Left lung (tissue), 10 donors: Measurements from ENCODE around the gene PTPRN2. TPM values are rescaled to one million over a fixed set of nuclear protein-coding genes. Genes with fewer than 3 reads are reported as not detected.

Experiments
- ATAC-seq: fragments of 200-7000 bp; cut with Tn5 transposase; one replicate; pipeline ENCODE4 v1.9.1; 2020; ENCODE audit warnings: moderate library complexity
- DNase-seq, 4 donors: peaks; one replicate each; pipeline ENCODE4 v3.0.0-alpha.2; 2013 to 2020
- H3K27ac ChIP-seq, 2 donors: fragments of 200-600 bp; sonication (generic) in 1 of 2; one replicate each; pipeline versions ENCODE4 v1.5.0 to v1.8.0; 2020 to 2021
- H3K27me3 ChIP-seq, 2 donors: fragments of 200-600 bp; sonication (generic) in 1 of 2; one replicate each; pipeline versions ENCODE4 v1.5.0 to v1.8.0; 2020 to 2021
- H3K36me3 ChIP-seq, 2 donors: fragments of 200-600 bp; sonication (generic) in 1 of 2; one replicate each; pipeline versions ENCODE4 v1.5.0 to v1.8.0; 2020 to 2021
- H3K4me1 ChIP-seq, 2 donors: fragments of 200-600 bp; one replicate each; pipeline ENCODE4 v1.8.0; 2021
- H3K4me3 ChIP-seq, 2 donors: fragments of 200-600 bp; sonication (generic) in 1 of 2; one replicate each; pipeline versions ENCODE4 v1.5.0 to v1.8.0; 2020 to 2021; ENCODE audit warnings: mild to moderate bottlenecking in 1 of 2
- H3K9me3 ChIP-seq, 2 donors: fragments of 200-600 bp; sonication (generic) in 1 of 2; one replicate each; pipeline versions ENCODE4 v1.5.0 to v1.8.0; 2020 to 2021
- intact Hi-C, 2 donors: fragments of 100-400 bp; cut with DNase I; formaldehyde crosslinking; loops; one replicate each; pipeline versions ENCODE4 v1.11.2 to v1.14.2; 2022
- polyA plus RNA-seq, 6 donors: library from polyadenylated mRNA; unstranded; fragments of 120-200 nt; gene quantifications; one replicate each; pipeline ENCODE4 v1.2.1, GENCODE V29; 2013; ENCODE audit not compliant: insufficient read length in 6 of 6
- total RNA-seq, 2 donors: library from RNA; stranded (reverse); fragmentation: NEBNext Ultra II Directional; extraction: Animal tissue kit (Norgen Biotek cat#: 25700); gene quantifications; one replicate each; pipeline ENCODE4 v1.2.1, GENCODE V29; 2021
- TF ChIP-seq, protein P1 (sequence below), 2 donors: fragments of 200-600 bp; sonication (generic) in 1 of 2; IDR thresholded peaks; one replicate each; pipeline versions ENCODE4 v1.5.0 to v1.8.0; 2021; ENCODE audit warnings: antibody characterized with exemption in 2 of 2
- donor health status: DM: no; HTN: yes; CAD: no.
- donor health status: DM: no; HTN: no; CAD: no.

Gene PTPRN2
- total and polyA plus RNA-seq, 8 donors, result 4.0 to 7.8 (median 6.8) TPM

DNA sequence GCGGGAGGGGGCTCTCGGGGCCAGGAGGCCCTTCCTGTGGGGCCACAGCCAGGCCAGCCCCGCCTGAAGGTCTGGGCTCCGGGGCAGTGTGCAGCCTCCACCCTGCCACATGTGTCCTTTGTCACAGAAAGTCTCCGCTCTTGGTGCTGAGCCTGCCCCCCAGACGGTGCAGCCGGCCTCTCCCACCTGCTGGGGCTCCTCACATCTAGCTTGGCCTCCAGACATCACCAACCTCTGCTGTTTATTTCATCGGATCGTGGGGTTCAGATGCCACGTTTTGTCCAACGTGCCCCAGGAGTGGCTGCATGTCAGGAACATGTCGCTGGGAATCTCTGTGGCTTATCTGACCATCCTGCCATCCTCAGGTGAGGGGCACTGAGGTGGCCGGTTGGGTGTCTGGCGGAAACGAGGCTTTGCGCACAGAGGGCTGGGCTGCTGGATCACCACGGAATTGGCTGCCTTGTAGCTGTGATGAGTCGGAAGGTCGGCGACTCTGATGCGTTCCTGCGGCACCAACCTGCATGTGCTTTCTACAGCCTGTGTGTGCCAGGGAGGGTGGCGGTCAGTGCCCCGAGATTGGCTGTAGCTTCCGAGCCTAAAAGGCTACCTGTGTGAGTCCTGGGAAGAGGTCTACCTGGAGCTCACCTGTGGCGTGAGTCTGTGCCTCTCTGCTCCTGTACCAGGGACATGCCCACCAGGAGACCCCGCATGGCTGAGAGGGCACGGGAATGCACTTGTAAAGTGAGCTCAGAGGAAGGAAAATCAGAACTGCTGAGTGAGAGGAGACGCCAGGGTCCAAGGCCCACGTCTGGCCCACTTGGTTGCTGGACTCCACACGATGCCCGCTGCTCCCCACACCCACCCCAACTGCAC, 934.4 kb downstream of the PTPRN2 start:
- H3K4me1 ChIP-seq, result no peaks in the 10 kb centered on the region
- H3K4me3 ChIP-seq, result no peak overlapping the region
- no peak for DNase-seq
- TF ChIP-seq, protein P1, sequence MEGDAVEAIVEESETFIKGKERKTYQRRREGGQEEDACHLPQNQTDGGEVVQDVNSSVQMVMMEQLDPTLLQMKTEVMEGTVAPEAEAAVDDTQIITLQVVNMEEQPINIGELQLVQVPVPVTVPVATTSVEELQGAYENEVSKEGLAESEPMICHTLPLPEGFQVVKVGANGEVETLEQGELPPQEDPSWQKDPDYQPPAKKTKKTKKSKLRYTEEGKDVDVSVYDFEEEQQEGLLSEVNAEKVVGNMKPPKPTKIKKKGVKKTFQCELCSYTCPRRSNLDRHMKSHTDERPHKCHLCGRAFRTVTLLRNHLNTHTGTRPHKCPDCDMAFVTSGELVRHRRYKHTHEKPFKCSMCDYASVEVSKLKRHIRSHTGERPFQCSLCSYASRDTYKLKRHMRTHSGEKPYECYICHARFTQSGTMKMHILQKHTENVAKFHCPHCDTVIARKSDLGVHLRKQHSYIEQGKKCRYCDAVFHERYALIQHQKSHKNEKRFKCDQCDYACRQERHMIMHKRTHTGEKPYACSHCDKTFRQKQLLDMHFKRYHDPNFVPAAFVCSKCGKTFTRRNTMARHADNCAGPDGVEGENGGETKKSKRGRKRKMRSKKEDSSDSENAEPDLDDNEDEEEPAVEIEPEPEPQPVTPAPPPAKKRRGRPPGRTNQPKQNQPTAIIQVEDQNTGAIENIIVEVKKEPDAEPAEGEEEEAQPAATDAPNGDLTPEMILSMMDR (IDR thresholded peaks at IDR 0.05), result no peak
- H3K36me3 ChIP-seq, result no peaks in the 10 kb centered on the region
- no peaks in the 10 kb centered on the region for H3K9me3 ChIP-seq
- H3K27ac ChIP-seq, result no peak overlapping the region
- no peaks in the 10 kb centered on the region for H3K27me3 ChIP-seq
- intact Hi-C loops, result no loop called here
- no peak for ATAC-seq

DNA sequence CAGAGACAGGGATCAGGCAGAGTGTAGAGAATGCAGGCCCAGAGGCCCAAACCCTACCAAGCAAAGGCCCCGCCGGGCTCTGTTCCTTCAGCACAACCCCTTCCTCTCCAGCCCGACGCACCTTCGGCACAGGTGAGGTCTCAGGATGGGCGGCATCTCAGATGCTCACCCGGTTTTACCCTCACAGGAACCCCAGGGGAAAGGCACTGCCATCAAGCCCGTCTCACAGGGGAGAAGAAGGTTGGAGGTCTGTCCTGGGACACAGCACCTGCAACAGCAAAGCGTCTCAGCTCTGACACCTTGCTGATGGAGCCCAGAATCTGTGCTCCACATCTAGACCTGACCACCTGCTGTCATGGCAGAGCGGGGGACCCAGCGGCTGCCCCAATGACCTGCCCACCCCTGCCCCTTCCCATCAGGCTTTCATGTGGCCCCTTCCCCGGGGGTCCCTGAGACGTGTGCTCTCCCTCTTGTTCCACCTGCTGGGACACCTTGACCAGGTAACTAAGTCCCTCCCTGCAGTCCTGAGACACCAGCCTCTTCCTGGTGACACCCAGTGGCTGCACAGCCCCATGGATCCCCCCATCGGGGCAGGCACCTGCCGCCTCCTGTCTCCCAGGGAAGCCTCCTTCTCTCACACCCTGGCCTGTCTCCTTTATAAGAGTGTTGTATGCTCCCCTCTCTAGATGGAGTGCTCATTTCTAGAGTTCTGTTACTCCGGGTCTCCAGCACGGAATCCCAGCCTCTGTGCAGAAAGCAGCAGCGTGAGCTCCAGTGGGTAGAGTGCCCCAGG, 935.3 kb downstream of the PTPRN2 start:
- no peak for ATAC-seq
- Histone ChIP-seq H3K4me3 (no peak overlapping the region), H3K9me3 (no peaks in the 10 kb centered on the region), H3K4me1 (no peaks in the 10 kb centered on the region), H3K27ac (no peak overlapping the region), H3K36me3 (no peaks in the 10 kb centered on the region), H3K27me3 (no peaks in the 10 kb centered on the region)
- no peak for DNase-seq
- intact Hi-C loops, result no loop called here
- TF ChIP-seq, protein P1 (IDR thresholded peaks at IDR 0.05), result no peak

DNA sequence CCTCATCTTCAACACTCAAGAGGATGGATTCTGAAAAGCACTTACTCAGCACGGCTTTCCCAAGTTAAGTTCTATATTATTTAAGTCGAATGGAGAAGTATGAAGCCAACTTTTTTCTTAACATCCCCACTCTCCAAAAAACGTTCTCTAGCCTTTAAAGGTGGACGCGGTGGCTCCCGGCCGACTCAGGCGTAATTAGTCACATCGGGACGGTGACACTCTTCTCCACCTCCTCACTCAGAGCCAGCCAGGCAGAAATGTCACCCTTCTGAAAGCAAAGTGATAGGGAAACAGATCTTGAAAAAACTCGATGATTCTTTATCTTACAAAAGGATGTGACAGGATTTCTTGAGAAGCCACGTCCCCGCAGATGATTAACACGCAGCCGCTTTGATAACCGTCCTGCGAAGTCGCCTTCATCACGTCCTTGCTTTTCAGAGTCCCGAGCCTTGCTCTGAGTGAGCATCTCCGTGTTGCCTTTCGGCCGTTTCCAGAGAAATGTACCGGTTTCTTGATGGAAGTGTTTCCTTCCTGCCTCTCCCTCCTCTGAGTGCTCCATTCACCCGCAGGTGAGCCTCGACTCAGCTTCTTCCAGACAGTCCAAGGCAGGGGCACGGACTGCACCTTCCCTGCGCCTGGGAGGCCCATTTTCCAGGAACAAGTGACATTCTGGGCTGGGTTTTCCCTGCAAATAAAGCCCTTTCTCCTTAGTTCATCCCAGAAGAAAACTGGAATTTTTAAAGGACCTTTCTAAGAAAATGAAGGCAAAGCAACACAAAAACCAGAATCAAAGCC, 936.1 kb downstream of the PTPRN2 start:
- Histone ChIP-seq H3K27me3 (no peaks in the 10 kb centered on the region), H3K4me1 (no peaks in the 10 kb centered on the region), H3K36me3 (no peaks in the 10 kb centered on the region), H3K27ac (no peak overlapping the region), H3K9me3 (no peaks in the 10 kb centered on the region), H3K4me3 (no peak overlapping the region)
- no peak for DNase-seq
- intact Hi-C loops, result no loop called here
- TF ChIP-seq, protein P1 (IDR thresholded peaks at IDR 0.05), result no peak
- ATAC-seq, result no peak

DNA sequence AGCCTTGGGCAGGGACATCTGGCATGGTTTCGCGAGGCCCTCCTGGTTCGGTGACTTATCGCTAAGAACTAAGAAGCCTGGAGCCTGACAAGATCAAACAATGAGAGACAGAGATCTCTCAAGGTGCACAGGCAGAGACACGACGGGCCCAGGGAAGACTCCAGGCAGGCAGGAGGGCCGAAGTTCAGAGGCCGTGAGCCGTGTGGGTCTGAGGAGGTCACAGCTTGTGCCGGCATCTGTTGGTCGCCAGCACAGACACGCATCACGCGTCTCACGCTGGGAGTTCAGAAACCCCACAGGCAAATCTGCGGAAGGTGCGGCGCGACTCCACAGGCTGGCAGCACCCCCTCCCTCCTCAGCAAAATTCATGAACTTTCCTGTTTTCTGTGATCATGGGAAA, 936.8 kb downstream of the PTPRN2 start:
- H3K4me3 ChIP-seq, result no peak overlapping the region
- no peaks in the 10 kb centered on the region for H3K27me3 ChIP-seq
- no peak overlapping the region for H3K27ac ChIP-seq
- DNase-seq (no peak), ATAC-seq (no peak)
- H3K4me1 ChIP-seq, result no peaks in the 10 kb centered on the region
- no peaks in the 10 kb centered on the region for H3K36me3 ChIP-seq
- intact Hi-C loops, result no loop called here
- no peaks in the 10 kb centered on the region for H3K9me3 ChIP-seq
- TF ChIP-seq, protein P1 (IDR thresholded peaks at IDR 0.05), result no peak
